GM13977 (cell line): ENCODE measurements around the gene PEX19.

ENCODE experiments used
- DNase-seq: peaks from one replicate; pipeline ENCODE4 v3.0.0; 2012; ENCODE audit warnings: low spot score
- CTCF ChIP-seq: IDR thresholded peaks from 2 replicates; pipeline ENCODE4 v1.5.1; 2012; ENCODE audit warnings: mild to moderate bottlenecking, control low read depth; ENCODE audit not compliant: insufficient read depth; ENCODE audit errors: extremely low read depth, missing control alignments
- in situ Hi-C: fragments of 300-500 bp; cut with MboI; formaldehyde crosslinking; loops from one replicate; pipeline ENCODE4 v1.12.0; 2022; ENCODE audit warnings: low sequenced_read_pairs, low pct_unique_long_range_greater_than_20kb, mixed read lengths, inconsistent platforms; ENCODE audit not compliant: unreplicated experiment

The PEX19 gene

GRCh38 chr1:160261893-160262794, 22.8 kb downstream of the PEX19 start, which contains the start of gene DCAF8:
Gene DCAF8 (minus strand): TSS chr1:160262549. CDS start chr1:160244008, 18,541 bp downstream.
- in situ Hi-C loops: no loop called here
- no peak for TF ChIP-seq CTCF
- peak; percentile 94 for DNase-seq

GRCh38 chr1:160261556-160261892, 23.4 kb downstream of the PEX19 start:
- no peak for TF ChIP-seq CTCF
- DNase-seq: peak; percentile 73
- in situ Hi-C loops: no loop called here

- TF ChIP-seq CTCF: no peak
- no peak for DNase-seq
- in situ Hi-C loops: no loop called here
Observed at GRCh38 chr1:160260406-160261382, 24.2 kb downstream of the PEX19 start.

- no peak for TF ChIP-seq CTCF
- DNase-seq: no peak
- in situ Hi-C loops: no loop called here
Observed at GRCh38 chr1:160258177-160258798, 26.6 kb downstream of the PEX19 start.

- DNase-seq: no peak
- no peak for TF ChIP-seq CTCF
- in situ Hi-C loops: no loop called here
Observed at GRCh38 chr1:160257411-160258015, 27.4 kb downstream of the PEX19 start.
